ENCODE data around the gene KCNN2.
"Not testable (repeated sequence)": the region's sequence is repeated elsewhere in the genome, so short reads cannot be mapped to it uniquely, and the experiment has no call there.

KCNN2 gene

DNA sequence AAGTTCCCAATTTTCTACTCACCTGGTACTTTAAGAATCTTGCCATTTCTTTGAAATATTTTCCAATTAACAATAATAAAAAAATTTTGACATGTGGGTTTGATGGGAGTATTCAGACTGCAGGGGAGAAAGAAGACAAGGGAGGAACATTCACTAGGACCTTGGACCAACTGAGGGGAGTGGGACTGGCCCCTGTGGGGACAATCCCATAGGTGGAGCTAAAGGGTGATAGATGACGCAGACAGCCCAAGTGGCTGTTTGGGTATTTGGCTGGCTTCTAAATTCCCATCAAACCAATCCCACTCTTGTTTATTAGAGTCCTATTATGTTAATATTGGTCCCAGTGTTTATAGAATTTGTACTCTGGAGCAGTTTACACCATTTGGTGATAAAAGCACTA, 65.3 kb downstream of the KCNN2 start:
- no peak for DNase-seq

DNA sequence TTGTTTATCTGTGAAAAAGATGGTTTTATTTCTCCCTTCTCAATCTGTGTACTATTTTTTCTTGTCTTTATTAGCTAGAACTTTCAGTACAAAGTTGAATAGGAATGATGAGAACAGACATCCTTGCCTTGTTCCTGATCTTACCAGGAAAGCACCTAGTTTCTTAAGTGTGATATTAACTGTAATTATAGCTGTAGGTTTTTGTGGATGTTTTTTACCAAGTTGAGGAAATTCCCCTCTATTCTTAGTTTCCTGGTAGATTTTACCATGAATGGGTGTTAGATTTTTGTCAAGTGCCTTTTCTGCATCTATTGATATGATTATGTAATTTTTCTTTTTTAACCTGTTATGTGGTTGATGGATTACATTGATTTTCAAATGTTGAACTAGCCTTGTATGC, 68.7 kb downstream of the KCNN2 start:
- DNase-seq = no peak

DNA sequence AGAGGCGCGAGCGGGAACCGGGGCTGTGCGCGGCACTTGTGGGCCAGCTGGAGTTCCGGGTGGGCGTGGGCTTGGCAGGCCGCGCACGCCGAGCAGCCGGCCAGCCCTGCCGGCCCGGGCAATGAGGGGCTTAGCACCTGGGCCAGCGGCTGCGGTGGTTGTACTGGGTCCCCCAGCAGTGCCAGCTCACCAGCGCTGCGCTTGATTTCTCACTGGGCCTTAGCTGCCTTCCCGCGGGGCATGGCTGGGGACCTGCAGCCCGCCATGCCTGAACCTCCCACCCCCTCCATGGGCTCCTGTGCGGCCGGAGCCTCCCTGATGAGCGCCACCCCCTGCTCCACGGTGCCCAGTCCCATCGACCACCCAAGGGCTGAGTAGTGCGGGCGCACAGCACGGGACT, 70.8 kb downstream of the KCNN2 start:
- not testable (repeated sequence) for DNase-seq

DNA sequence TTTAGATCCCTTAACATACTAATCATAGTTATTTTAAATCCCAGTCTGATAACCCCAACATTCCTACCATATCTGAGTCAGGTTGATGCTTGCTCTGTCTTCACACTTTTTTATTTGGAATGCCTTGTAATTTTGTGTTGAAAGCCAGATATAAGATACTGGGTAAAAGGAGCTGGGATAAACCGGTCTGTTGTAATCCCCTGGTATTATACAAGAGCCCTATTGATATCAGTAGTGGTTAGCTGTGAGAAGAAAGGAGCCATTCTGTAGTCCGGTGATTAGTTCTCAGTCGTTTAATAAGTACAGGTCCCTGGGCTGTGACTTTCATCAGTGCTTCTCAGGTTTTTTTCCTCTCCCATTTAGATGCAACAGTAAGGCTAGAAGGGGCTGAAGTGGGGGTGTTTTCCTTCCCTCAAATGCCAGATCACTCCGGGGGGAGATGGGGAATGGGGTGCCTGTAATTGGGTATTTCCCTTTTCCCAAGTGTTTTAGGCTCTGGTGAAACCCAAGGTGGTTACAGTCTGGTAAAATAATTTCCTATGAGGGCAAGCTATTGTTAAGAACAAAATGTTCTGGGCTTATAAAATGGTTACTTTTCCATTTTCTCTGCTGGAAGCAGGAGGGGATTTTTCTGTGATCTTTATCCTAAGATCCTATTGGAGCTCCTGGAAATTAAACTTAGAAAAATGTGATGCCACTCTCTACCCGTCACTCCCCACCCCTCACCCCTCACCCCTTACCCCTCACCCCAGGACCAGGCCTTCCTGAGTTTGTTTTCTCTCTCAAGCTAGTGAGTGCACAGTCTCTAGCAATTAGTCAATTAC, 72.7 kb downstream of the KCNN2 start:
- DNase-seq = no peak

DNA sequence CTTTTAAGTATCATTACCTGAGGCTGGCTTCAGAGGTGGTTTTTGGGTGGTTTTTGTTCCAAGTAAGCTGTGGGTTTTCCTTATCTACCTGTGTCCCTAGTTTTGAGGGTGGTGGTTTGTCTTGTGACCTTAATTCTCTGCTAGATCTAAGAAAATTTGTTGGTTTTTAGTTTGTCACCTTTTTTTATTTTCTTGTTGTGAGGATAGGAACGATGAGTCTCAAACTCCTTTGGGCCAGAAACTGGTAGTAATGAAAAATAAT, 73.3 kb downstream of the KCNN2 start:
- no peak for DNase-seq

DNA sequence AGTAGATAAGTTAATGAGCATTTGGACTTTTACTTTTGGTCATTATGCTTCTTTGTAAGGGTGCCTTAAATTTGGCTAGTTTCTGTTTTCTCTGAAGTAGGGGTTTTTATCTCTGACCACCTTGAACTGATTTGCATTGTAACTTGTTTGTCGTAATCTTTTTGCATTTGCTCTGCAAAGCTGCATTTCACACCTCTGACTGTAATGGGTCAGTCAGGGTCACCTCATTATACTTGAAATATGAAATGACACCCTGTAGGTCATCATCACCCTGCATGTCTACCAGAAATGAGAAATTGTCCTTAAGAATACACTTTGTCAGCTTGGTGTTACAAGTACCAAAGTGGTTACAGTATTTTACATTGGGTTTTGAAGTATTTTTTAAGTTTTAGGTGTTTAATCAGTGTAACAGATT, 74.0 kb downstream of the KCNN2 start:
- DNase-seq = no peak

DNA sequence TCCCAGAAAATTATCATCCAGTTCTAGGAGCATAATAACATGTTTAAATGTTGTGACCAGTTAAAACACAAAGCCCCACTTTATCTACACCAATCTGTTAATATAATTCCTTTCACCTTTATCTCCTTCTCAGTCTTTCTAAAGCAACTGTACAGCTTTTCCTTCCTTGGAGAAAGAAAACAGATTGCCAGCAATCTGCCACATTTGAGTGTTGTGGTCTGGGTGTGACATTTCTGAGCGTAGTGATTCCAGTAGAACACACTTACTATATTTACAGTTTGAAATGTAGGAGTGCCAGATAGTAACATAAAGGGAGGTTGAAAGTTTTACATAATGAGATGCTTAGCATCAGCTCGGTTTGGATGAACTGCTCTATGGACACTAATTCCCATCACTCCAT, 76.1 kb downstream of the KCNN2 start:
- DNase-seq = no peak

DNA sequence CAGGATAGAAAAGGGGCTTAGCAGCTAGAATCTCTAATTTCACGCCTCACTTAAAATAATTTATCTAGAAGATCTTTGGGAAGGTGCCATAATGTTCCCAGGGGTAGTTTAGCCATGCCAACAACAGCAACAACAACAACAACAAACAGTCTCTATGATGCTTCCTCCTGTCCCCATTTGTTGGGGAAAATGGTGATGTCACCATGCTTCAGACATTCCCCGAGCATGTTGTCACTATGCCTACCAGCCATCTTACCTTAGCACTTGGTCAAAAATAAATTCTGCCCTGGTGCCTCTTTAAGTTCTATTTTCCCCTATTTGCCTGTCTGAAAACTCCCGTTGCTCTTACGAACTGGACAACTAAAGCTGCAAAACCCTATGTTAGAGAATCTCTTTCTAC, 76.6 kb downstream of the KCNN2 start:
- no peak for DNase-seq

DNA sequence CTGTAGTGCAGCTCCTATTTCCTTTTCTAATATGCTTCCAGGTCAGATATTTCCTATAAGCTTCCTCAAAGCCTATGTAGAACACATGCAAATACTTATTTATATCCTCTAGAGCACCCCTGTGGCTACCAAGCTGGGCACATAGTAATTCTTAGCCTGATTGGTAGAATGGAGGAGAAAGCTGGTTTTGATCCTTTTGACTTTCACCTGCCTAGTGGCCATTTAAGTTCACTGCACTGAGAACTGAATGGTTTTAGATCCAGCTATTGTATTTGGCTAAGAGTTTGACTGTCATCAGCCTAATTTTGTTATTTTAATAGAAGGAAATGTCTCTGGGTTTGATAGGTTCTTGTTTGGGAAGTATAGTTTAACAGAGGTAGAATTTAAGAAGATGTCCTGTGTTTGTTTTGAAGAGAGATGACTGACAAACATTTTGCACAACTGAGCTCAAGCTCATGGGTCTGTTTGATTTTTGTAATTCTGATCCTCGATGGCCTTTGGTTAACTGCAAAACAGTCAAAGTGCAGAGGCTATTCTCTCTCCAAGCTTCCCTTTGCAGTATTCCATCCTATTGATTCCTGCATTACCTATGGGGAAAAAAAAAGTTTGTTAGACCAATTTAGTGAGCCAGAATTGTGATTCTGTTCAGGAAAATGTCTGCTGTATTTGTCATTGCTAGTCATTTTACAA, 85.4 kb downstream of the KCNN2 start:
- no peak for DNase-seq

DNA sequence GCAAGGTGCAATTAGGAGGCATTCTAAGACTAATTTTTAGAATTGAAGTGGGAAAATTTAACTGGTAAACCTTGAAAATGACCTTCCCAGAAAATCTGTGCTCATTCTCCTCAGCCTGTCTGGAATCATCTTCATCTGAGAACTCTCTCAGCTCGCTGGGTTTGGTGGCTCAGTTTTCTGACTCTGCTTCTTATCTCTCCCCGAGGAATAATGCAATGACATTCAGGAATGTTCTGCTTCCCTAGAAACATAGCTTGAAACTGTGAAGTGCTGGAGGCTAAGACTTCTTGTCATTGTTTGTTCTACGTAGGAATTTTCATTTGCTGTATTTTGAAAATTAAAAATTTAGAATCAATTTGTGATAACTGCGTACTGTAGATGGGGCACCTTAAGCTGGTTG, 86.6 kb downstream of the KCNN2 start:
- no peak for DNase-seq

DNA sequence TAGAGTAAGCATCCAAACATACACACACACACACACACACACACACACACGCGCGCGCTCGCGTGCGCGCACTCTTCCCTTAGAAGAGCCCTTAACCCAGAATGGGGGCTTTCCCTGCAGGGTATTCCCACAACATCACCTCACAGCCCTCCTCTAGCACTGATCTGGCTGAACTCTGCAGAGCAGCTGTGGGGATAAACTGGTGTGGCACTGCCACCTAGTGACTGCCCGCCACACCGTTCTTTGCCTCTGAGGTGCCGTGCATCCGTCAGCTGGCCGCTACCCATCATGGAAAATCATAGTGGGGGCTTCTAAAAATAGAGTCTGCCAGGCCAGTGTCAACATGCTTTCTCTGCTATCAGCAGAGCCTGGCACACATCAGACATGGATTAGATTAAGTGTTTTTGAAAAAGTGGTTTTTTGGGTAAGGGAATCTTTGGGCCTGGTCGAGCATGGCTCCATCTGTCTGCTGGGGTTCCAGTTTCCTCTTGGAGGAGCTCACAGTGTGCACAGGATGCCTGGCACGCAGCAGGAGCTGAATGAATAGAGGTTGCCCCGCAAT, 88.1 kb downstream of the KCNN2 start:
- no peak for DNase-seq

DNA sequence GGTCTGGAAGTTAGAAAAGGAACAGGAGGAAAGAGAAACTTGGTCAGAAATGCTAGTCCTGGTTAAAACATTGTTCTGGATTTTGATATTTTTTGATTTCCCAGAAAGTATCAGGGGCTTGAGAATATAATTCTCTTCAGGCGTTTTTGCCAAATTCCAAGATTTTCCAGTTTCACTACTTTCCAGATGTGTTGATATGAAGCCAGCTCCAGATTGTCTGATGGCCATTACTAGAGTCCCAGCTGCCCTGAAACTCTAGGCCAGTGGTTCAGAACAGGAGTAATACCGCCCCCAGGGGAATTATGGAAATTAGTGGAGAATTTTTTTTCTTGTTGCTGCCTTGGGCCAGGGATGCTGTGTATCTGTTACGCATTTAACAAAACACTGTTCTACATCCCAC, 88.6 kb downstream of the KCNN2 start:
- no peak for DNase-seq

DNA sequence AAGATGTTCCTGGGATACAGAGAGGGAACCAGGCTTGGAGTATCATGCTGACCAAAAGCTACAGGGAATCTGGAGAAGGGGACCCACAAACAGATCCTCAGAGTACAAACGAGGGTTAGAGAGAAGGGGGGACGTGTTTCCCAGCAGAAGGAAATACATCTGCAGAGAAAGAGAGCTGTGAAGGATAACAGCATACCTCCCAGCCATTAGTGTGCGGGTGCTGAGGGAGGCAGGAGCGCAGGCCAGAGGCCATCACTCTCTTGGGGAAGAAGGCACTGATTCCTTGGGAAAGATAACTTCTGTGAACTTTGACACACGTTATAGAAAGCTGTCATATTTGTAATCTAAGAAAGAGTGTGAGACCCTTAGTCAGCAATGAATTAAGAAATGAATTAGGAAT, 96.9 kb downstream of the KCNN2 start:
- DNase-seq = no peak

DNA sequence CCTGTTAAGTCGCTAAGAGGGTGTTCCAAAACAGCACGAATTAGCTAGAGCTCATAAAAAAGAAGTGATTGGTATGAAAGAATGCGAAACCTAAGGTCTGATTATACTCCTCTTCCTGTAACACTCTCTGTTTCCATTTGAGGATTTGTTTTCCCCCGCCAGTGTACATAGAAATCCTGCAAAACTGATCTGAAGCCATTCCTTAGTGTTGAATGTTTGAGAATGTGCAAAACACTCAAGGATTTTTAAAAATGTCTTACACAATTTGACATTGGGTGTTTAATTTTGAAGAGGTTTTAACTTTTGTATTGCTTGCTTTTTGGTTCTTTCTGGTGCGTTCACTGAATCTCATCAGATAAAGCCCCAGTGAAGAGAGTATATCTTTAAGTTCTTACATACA, 105.3 kb downstream of the KCNN2 start:
- DNase-seq = no peak

DNA sequence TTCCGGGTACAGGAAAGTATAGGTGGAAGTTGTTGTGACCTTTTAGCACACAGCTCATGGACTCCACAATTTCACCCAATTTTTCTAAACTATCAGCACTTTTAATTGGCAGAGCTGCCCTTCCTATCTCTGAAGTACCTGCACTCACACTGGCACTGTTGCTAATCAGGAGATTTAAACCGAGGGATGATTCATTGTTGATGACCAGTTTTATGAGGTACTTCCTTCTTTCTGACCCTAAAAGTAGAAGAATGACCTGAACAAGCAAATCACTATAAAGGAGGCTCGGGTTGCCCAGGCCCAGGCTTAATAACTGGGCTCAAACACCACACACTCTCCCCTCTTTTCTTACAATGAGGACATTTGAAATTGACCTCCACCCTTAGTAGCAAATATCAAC, 105.9 kb downstream of the KCNN2 start:
- DNase-seq = no peak

DNA sequence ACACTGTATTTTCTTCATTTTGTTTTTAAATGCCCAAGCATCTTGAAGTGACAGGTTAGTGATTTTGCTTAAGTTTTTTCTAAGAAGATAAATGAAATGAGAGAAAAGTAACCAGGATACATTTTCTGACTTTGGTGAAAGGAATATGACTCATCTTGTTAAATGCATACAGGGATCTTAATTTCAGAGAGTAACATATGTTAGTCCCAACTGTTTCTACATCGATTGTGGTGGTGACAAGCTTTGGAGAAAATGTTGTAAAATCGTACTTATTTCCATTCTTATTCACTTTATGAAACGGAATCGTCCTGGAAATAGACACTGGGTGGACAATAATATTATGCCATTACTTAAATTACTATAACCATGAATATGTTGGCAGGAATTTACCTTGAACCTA, 107.5 kb downstream of the KCNN2 start:
- no peak for DNase-seq

DNA sequence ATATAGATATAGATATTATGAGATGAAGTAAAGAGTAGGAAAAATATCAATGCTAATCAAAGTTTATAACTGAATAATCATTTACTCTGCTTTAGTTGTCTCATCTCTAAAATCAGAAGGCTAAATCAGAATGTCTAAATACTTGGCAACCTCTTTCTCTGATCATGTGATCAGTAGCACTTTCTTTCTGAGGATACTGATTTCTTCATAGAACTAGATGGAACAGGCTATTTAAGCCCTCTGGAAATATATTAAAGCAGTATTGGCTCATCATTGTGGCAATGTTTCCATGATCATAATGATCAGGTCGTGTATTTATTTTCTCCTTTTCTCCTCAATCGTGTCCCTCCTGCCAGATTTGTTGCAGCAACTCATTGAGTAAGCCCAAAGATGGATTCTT, 109.7 kb downstream of the KCNN2 start:
- DNase-seq = no peak

DNA sequence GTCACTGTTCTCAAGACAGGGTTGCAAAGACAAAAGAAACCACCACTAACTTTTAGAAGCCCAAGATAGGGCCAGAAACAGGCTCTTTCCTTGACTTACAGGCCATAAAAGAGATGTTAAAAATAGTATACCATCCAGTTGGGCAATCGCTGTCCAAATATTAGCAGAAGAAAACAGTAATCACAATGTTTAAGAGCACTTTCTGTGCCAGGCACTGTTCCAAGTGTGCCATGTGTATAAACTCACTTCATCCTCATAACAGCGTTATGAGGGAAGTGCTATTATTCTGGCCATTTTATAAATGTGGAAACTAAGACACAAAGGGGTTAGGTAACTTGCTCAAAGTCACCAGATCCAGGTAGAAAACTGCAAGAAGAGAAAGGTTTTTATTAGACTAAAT, 111.7 kb downstream of the KCNN2 start:
- DNase-seq = no peak

DNA sequence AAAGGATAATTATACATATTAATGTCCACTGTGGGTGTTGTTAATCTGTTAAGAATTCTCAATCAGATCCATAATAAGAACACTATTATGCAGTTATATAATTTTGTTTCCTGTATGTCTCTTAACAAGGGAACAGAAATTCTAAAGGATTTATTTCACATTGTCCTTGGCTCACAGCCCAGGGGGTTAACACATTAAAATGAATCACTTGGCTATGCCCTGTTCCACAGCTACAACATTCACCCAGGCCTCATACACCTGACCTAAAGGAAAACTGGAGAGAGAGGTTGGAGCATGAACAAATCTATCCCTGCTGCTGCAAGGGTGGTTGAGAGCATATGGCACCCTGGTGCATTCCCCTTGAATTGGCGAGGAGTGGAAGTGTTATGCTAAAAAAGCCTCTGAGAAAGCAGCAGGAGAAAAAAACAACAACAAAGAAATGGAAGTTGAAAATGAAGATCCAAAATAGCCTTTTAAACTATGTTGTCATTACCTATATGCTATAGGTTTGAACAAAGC, 116.0 kb downstream of the KCNN2 start:
- DNase-seq = no peak

DNA sequence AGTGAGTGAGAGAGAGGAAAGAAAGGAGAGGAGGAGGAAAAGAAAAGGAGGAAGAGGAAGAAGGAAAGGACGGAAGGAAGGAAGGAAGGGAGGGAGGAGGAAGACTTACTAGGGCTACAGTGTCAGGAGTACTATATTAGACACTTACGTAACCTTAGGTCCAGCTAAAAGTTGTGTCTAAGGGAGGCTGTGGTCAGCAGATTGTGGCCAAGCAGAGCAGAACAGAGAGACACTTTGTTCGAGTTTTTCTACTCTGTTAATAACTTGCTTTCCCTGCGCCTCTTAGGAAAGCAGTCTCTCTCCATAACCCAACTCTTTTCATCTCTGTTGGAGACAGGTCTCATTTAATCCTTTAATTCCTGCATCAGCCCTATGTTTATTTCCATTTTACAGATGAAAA, 138.9 kb downstream of the KCNN2 start:
- DNase-seq = no peak

DNA sequence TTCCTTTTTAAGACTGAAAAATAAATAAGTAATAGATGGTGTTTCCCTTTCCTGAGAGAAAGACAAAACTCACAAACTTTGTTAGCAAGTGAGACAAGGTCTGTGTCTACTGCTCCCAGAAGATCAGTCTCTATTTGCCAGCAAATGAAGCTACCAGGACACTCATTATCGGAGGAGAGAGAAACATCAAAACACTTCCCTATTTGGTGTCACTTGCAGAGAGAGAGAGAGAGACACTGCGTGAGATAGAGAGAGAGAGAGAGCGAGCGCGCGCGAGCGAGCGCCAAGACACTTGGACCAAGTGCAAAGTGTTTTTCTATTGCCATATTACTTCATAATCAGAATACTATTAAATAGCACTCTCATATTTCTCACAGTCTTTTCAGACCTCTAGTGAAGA, 142.7 kb downstream of the KCNN2 start:
- no peak for DNase-seq

DNA sequence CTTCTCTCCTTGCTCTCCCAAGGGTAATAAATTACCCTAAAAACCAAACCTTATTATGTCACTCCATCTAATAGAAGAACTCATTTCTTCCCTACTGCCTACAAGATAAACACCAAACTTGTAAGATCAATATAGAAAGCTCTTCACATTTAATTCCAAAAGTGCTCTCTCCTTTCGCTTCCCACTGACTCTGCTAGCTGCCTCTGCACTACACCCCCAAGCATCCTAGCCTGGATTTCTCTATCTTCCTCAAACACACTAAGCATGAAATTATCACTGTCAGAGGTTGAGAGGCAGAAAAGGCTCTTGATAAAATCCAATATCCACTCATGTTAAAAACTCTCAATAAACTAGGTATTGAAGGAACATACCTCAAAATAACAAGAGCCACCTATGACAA, 162.4 kb downstream of the KCNN2 start:
- no peak for DNase-seq

DNA sequence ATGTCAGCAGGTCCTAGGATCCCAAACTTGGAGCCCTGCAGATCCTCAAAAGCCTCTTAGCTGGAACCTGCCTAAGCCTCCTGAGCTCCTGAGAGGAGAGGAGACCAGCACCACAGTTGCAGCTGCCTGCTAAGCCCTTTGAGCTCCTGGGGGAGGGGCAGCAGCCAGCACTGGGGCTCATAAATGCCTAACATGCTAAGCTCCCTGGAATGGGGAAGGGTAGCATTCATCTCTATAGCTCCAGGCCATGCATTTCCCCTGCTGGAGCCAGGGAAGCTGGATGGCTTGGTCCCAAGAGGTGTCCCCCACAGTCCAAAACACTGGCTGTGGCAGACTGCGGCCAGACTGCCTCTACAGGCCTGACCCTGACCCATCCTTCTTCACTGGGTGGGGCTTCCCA, 182.7 kb downstream of the KCNN2 start:
- no peak for DNase-seq
